Stimulated activated CD4-positive, alpha-beta T cell treated with anti-CD3 and anti-CD28 coated beads, TNF-alpha, amount 100 ng/mL, for 48 hours (primary cell): ENCODE data around the gene DCPS.
"Not testable (repeated sequence)": the region's sequence is repeated elsewhere in the genome, so short reads cannot be mapped to it uniquely, and the experiment has no call there.

Experiments
- DNase-seq, 3 donors: peaks; one replicate each; pipeline ENCODE4 v3.0.0-alpha.2; 2020; ENCODE audit warnings: low read depth in 3 of 3

The DCPS gene

DNA sequence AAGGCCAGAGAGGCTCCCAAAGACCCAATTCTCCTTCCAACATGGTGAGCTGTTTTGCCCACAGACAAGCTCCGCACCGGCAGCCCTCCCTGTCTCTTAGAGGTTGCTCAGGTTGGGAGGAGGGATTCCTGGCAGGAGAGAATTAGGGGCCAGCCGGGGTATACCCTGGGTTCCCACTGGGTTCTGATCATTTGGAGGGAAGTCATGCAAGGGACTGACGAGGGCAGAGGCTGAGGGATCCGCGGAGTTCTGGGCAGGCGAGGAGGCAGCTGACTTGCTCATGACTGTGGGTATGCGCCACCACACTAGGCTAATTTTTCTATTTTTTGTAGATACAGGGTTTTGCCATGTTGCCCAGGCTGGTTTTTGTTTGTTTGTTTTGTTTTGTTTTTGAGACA lies 56.2 kb downstream of the DCPS start:
- DNase-seq = no peak

DNA sequence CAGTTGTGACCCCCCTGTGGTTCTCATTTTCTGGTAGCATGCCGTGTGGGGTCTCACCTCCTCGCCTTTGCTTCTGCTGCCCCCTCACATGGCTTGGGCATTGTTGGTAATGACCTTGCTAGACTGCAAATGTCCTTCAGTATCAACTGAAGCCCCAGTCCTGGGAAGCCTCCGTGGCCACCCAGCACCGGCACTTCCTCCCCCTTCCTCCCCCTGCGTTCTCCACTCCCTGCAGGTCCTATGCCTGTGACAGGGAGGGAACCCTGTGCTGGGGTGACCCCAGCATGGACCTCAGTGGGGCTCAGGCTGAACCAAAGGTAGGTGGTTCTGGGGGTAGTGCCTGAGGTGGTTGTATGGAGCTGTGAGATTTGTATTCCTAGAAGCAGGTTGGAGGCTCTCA lies 57.5 kb downstream of the DCPS start:
- DNase-seq = no peak

GRCh38 chr11:126362879-126363655 lies 59.2 kb downstream of the DCPS start:
- no peak for DNase-seq

GRCh38 chr11:126363706-126364248 lies 59.9 kb downstream of the DCPS start:
- no peak for DNase-seq

GRCh38 chr11:126364735-126365134 lies 60.9 kb downstream of the DCPS start:
- not testable (repeated sequence) for DNase-seq

- not testable (repeated sequence) for DNase-seq
Measured at GRCh38 chr11:126365508-126365907, 61.6 kb downstream of the DCPS start.

- no peak for DNase-seq
Measured at GRCh38 chr11:126366064-126366822, 62.4 kb downstream of the DCPS start.

DNA sequence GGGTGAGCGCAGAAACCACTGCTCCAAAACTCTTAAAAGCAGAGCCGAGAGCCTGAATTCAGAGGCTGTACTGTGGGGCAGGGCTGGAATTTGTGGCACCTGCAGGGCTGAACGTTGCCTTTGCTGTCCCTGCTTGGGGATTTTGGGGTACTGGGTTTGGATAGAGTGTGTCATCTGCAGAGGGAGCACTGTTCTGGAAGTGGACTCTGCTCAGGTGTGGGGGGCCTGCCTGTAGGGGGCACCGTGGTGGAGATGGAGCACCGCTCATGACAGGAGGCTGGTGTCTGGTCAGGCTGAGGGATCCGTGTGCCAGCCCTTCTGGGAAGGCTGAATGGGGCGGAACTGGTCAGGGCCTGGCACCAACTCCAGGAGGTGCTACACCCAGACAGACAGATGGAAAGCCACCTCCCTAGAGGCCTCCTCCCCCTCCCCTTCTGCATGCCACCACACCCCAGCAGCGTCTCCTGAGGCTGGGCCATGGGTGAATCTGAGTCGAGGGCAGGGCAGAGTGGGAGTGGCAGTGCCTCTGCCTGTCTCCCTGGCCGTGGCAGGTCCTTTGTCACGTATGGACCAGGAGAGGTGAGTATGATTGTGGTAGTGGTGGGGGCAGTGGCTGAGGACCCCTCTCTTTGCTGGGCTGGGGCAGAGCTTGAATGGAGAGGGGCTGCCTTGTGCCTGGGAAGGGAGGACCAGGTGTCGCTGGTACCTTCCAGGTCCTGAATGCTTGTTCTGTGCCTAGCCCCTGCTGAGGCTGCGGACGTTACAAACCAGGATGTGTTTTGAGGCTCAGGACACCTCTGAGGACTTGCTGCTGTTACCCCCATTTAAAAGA lies 63.2 kb downstream of the DCPS start:
- not testable (repeated sequence) for DNase-seq

DNA sequence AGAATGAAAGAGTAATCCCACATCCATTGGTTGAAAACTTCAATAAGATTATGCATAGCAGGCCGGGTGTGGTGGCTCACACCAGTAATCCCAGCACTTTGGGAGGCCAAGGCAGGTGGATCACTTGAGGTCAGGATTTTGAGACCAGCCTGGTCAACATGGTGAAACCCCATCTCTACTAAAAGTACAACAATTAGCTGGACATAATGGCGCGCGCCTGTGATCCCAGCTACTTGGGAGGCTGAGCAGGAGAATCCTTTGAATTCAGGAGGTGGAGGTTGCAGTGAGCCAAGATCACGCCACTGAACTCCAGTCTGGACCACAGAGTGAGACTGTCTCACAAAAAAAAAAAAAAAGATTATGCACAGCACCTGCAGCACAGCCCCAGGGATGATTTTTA lies 63.9 kb downstream of the DCPS start:
- not testable (repeated sequence) for DNase-seq

GRCh38 chr11:126368336-126369119 lies 64.7 kb downstream of the DCPS start:
- DNase-seq = not testable (repeated sequence)

- DNase-seq = no peak
Measured at GRCh38 chr11:126370016-126370415, 66.2 kb downstream of the DCPS start.

DNA sequence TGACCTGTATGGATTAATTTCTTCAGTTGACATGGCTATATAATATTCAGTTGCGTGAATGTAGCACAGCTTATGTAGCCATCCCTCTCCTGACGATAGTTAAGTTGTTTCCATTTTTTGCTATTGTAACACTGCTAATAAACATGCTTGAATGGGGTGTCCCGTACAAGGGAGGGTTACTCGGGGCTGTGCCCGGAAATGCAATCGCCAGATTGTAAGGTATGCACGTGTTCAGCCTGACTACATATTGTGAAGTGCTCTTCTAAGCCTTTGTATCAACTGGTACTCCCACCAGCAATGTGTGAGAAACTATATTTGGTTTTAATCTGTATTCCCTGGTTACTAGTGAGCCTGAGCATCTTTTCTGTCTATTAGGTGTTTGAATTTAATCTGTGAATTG lies 67.7 kb downstream of the DCPS start:
- DNase-seq = no peak

DNA sequence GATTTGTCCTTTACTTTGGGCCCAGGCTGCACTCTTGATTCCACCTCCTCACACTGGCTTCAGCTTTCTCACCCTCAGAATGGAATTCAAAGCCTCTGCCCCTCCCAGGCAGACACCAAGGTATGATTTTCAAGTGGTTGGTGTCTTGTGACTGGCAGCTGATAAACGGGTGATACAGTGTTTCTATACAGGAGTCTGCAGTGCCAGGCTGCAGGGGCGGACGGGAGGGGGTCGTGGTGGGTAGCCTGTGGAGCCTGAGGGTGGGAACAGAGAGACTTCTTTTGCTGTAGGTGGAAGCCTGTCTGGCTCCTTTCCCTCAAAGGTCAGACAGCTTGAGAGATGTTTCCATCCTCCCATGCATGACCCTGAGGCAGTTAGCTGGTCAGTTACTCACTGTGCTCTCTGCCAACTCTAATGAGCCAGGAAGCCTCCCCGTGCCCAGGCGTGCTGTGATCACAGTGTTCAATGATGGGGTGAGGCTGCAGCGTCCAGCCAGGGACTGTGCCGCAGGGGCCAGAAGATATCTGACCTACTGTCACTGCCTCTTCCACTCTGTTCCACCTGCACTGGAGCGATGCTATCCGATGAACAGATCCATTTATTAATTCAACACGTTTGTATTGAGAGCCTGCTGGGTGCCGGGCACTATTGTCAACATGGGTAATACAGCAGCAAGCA lies 69.7 kb downstream of the DCPS start:
- not testable (repeated sequence) for DNase-seq

GRCh38 chr11:126374562-126375300 lies 70.9 kb downstream of the DCPS start:
- DNase-seq = not testable (repeated sequence)

DNA sequence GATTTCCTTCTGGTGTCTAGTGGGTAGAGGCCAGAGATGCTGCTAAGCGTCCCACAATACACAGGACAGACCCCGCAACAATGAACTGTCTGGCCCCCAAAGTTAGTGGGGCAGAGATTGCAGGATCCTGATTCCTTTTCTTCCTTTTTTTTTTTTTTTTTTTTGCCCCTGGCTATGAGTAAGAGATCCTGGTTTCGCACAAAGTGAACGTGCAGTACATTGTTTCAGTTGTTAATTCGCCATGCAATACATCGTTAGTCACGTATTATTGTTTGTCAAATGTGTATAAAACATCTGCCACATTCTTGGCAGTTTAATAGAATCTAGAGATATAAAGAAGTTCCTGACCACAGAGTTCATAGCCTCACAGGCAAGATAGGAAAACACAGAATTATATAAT lies 71.9 kb downstream of the DCPS start:
- no peak for DNase-seq

GRCh38 chr11:126378763-126379162 lies 74.9 kb downstream of the DCPS start:
- no peak for DNase-seq

DNA sequence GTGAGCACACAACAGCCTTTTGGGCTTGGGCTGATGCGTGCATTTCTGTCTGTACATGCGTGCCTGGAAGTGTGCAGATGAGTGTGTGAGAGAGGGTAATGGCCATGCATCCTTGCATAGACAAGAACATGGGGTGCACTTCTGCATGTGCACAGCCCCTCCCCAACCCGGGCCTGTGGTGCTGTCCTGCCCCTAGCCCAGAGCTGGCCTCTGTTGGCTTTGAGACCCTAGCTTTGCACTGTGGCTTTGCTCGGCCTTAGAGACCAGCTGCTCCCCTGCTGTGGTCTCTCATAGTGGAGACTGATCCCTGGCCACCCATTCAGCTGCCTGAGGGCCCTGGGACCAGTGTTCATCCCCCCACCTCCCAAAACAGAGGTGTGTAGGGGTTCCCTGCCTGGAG lies 77.0 kb downstream of the DCPS start:
- no peak for DNase-seq

GRCh38 chr11:126381960-126382359 lies 78.1 kb downstream of the DCPS start:
- not testable (repeated sequence) for DNase-seq

DNA sequence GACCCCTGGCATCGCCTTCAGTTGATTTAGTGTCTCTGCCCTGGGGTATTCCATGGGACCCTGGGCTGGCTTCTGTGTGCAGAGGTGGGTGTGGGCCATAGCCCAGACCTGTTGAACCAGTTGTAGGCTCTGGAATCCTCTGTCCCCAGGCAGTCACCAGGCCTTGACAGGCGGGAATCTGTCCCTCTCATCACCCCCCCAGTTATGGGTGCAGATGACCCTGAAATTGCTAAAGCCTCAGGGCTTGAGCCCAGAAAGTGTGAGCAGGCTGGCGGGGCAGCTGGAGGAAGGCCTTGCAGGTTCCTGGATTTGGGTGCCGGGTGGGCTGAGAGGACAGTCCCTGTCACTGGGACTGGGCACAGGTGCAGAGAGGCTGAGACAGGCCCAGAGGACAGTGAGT lies 78.8 kb downstream of the DCPS start:
- not testable (repeated sequence) for DNase-seq
